GM10266 (cell line): Measurements from ENCODE around the gene TEKT2.

Experiments
- DNase-seq: peaks from one replicate; pipeline ENCODE4 v3.0.0; 2012; ENCODE audit errors: extremely low spot score
- CTCF ChIP-seq: IDR thresholded peaks from 2 replicates; pipeline ENCODE4 v1.5.1; 2012; ENCODE audit warnings: mild to moderate bottlenecking, low read depth; ENCODE audit not compliant: control insufficient read depth, insufficient read depth; ENCODE audit errors: missing control alignments

The TEKT2 gene

GRCh38 chr1:36124404-36125128, 40.7 kb downstream of the TEKT2 start:
- TF ChIP-seq CTCF: no peak
- no peak for DNase-seq

GRCh38 chr1:36125129-36125991, 41.5 kb downstream of the TEKT2 start, which contains the start of gene COL8A2:
Gene COL8A2 (minus strand): TSS chr1:36125222. CDS start chr1:36100242, 24,980 bp downstream.
- no peak for TF ChIP-seq CTCF
- no peak for DNase-seq

- TF ChIP-seq CTCF: no peak
- no peak for DNase-seq
These were observed 42.3 kb downstream of the TEKT2 start for GRCh38 chr1:36126005-36126716.

- no peak for TF ChIP-seq CTCF
- DNase-seq: no peak
These were observed 43.1 kb downstream of the TEKT2 start for GRCh38 chr1:36126797-36127500.

GRCh38 chr1:36128126-36128904, 44.4 kb downstream of the TEKT2 start:
- TF ChIP-seq CTCF: no peak
- no peak for DNase-seq

GRCh38 chr1:36128905-36129206, 45.0 kb downstream of the TEKT2 start:
- no peak for TF ChIP-seq CTCF
- DNase-seq: no peak
